Measurements from ENCODE around the gene LHX3. TPM values are rescaled to one million over a fixed set of nuclear protein-coding genes. Genes with fewer than 3 reads are reported as not detected.
"Not testable (repeated sequence)": the region's sequence is repeated elsewhere in the genome, so short reads cannot be mapped to it uniquely, and the experiment has no call there.

LHX3 gene
- total RNA-seq, 5 donors from 2014 or later (not counting 1 experiment from before 2014, with no cell fraction given), result 0.13 to 0.42 TPM; not detected in 3

GRCh38 chr9:136152931-136153330 lies 52.0 kb downstream of the LHX3 start:
- Mint-ChIP-seq H3K9me3 (no peaks in the 10 kb centered on the region), H3K4me1 (no peaks in the 10 kb centered on the region), H3K4me3 (no peak overlapping the region), H3K36me3 (no peaks in the 10 kb centered on the region), H3K27ac (no peak overlapping the region), H3K27me3 (peaks cover 6 to 12% of the 10 kb centered on the region in 2 donors)
- 91% methylated on average over 11 of the region's 12 CpGs for WGBS (ENCODE audit: insufficient coverage)
- Histone ChIP-seq H3K27ac (ENCODE audit: low read length) (no peak overlapping the region), H3K4me3 (ENCODE audit: control insufficient read depth in 1 of 2, extremely low read depth in 1 of 2, low read length in 1 of 2) (no peak overlapping the region), H3K27me3 (replicated peaks in 1 of 2; ENCODE audit: control insufficient read depth in 2 of 2, extremely low read depth in 1 of 2, insufficient read depth in 2 of 2, low read length in 1 of 2) (peaks cover 0 to 35% of the 10 kb centered on the region in 2 experiments), H3K36me3 (ENCODE audit: control insufficient read depth in 2 of 2, extremely low read depth in 1 of 2, insufficient read depth in 1 of 2, low read length in 1 of 2) (no peaks in the 10 kb centered on the region), H3K9me3 (no peaks in the 10 kb centered on the region), H3K4me1 (ENCODE audit: control insufficient read depth in 1 of 2, extremely low read depth in 1 of 2, insufficient read depth in 2 of 2, low read length in 2 of 2) (no peaks in the 10 kb centered on the region)
- ChIA-PET CTCF (no interaction called here), POLR2A (no interaction called here)
- ATAC-seq (replicated peaks in 1 of 4) (no peak), DNase-seq (no peak)

GRCh38 chr9:136152543-136152866 lies 52.4 kb downstream of the LHX3 start:
- Histone ChIP-seq H3K27me3 (replicated peaks in 1 of 2; ENCODE audit: control insufficient read depth in 2 of 2, extremely low read depth in 1 of 2, insufficient read depth in 2 of 2, low read length in 1 of 2) (peaks cover 0 to 37% of the 10 kb centered on the region in 2 experiments), H3K36me3 (ENCODE audit: control insufficient read depth in 2 of 2, extremely low read depth in 1 of 2, insufficient read depth in 1 of 2, low read length in 1 of 2) (no peaks in the 10 kb centered on the region), H3K4me3 (ENCODE audit: control insufficient read depth in 1 of 2, extremely low read depth in 1 of 2, low read length in 1 of 2) (no peak overlapping the region), H3K27ac (ENCODE audit: low read length) (no peak overlapping the region), H3K4me1 (ENCODE audit: control insufficient read depth in 1 of 2, extremely low read depth in 1 of 2, insufficient read depth in 2 of 2, low read length in 2 of 2) (no peaks in the 10 kb centered on the region), H3K9me3 (no peaks in the 10 kb centered on the region)
- Mint-ChIP-seq H3K9me3 (no peaks in the 10 kb centered on the region), H3K27me3 (peaks cover 6 to 12% of the 10 kb centered on the region in 2 donors), H3K27ac (no peak overlapping the region), H3K4me3 (no peak overlapping the region), H3K4me1 (no peaks in the 10 kb centered on the region), H3K36me3 (no peaks in the 10 kb centered on the region)
- CTCF ChIA-PET, result no interaction called here
- DNase-seq (no peak), ATAC-seq (replicated peaks in 1 of 4) (no peak)
- POLR2A ChIA-PET, result no interaction called here
- 77% methylated on average over 4 of the region's 4 CpGs for WGBS (ENCODE audit: insufficient coverage)

- ATAC-seq (replicated peaks in 1 of 4), result no peak
- Histone ChIP-seq H3K36me3 (ENCODE audit: control insufficient read depth in 2 of 2, extremely low read depth in 1 of 2, insufficient read depth in 1 of 2, low read length in 1 of 2) (no peaks in the 10 kb centered on the region), H3K27me3 (replicated peaks in 1 of 2; ENCODE audit: control insufficient read depth in 2 of 2, extremely low read depth in 1 of 2, insufficient read depth in 2 of 2, low read length in 1 of 2) (peaks cover 0 to 42% of the 10 kb centered on the region in 2 experiments), H3K4me3 (ENCODE audit: control insufficient read depth in 1 of 2, extremely low read depth in 1 of 2, low read length in 1 of 2) (no peak overlapping the region), H3K9me3 (no peaks in the 10 kb centered on the region), H3K4me1 (ENCODE audit: control insufficient read depth in 1 of 2, extremely low read depth in 1 of 2, insufficient read depth in 2 of 2, low read length in 2 of 2) (no peaks in the 10 kb centered on the region), H3K27ac (ENCODE audit: low read length) (no peak overlapping the region)
- no peaks in the 10 kb centered on the region for H3K9me3 Mint-ChIP-seq
- ChIA-PET CTCF (no interaction called here), POLR2A (no interaction called here)
- 93% methylated on average over 27 of the region's 27 CpGs for WGBS (ENCODE audit: insufficient coverage)
- no peak overlapping the region for H3K27ac Mint-ChIP-seq
- H3K4me1 Mint-ChIP-seq, result no peaks in the 10 kb centered on the region
- H3K4me3 Mint-ChIP-seq, result no peak overlapping the region
- H3K36me3 Mint-ChIP-seq, result no peaks in the 10 kb centered on the region
- no peak for DNase-seq
- H3K27me3 Mint-ChIP-seq, result peaks cover 6 to 11% of the 10 kb centered on the region in 2 donors
Observed at GRCh38 chr9:136151848-136152542, 52.9 kb downstream of the LHX3 start.

- Mint-ChIP-seq H3K9me3 (no peaks in the 10 kb centered on the region), H3K27me3 (peaks cover 6 to 13% of the 10 kb centered on the region in 2 donors), H3K36me3 (no peaks in the 10 kb centered on the region), H3K27ac (no peak overlapping the region), H3K4me1 (no peaks in the 10 kb centered on the region), H3K4me3 (no peak overlapping the region)
- Histone ChIP-seq H3K27ac (ENCODE audit: low read length) (no peak overlapping the region), H3K27me3 (replicated peaks in 1 of 2; ENCODE audit: control insufficient read depth in 2 of 2, extremely low read depth in 1 of 2, insufficient read depth in 2 of 2, low read length in 1 of 2) (peaks cover 0 to 47% of the 10 kb centered on the region in 2 experiments), H3K9me3 (no peaks in the 10 kb centered on the region), H3K4me3 (ENCODE audit: control insufficient read depth in 1 of 2, extremely low read depth in 1 of 2, low read length in 1 of 2) (no peak overlapping the region), H3K36me3 (ENCODE audit: control insufficient read depth in 2 of 2, extremely low read depth in 1 of 2, insufficient read depth in 1 of 2, low read length in 1 of 2) (no peaks in the 10 kb centered on the region), H3K4me1 (ENCODE audit: control insufficient read depth in 1 of 2, extremely low read depth in 1 of 2, insufficient read depth in 2 of 2, low read length in 2 of 2) (no peaks in the 10 kb centered on the region)
- DNase-seq (no peak), ATAC-seq (replicated peaks in 1 of 4) (no peak)
- POLR2A ChIA-PET, result no interaction called here
- CTCF ChIA-PET, result no interaction called here
- 63% methylated on average over 19 of the region's 25 CpGs for WGBS (ENCODE audit: insufficient coverage)
Observed at GRCh38 chr9:136151214-136151804, 53.6 kb downstream of the LHX3 start.

- H3K4me1 Mint-ChIP-seq; ATAC-seq (replicated peaks in 1 of 4); DNase-seq; H3K9me3 ChIP-seq; H3K27ac ChIP-seq (ENCODE audit: low read length); H3K4me3 Mint-ChIP-seq; H3K27ac Mint-ChIP-seq; H3K36me3 Mint-ChIP-seq; H3K4me1 ChIP-seq (ENCODE audit: control insufficient read depth in 1 of 2, extremely low read depth in 1 of 2, insufficient read depth in 2 of 2, low read length in 2 of 2); POLR2A ChIA-PET; CTCF ChIA-PET; H3K36me3 ChIP-seq (ENCODE audit: control insufficient read depth in 2 of 2, extremely low read depth in 1 of 2, insufficient read depth in 1 of 2, low read length in 1 of 2); H3K9me3 Mint-ChIP-seq; H3K4me3 ChIP-seq (ENCODE audit: control insufficient read depth in 1 of 2, extremely low read depth in 1 of 2, low read length in 1 of 2): not testable (repeated sequence)
- 83% methylated on average over 7 of the region's 7 CpGs for WGBS (ENCODE audit: insufficient coverage)
- peaks cover 11 to 19% of the 10 kb centered on the region in 2 donors for H3K27me3 Mint-ChIP-seq
- H3K27me3 ChIP-seq (replicated peaks in 1 of 2; ENCODE audit: control insufficient read depth in 2 of 2, extremely low read depth in 1 of 2, insufficient read depth in 2 of 2, low read length in 1 of 2), result peaks cover 0 to 47% of the 10 kb centered on the region in 2 experiments
Observed at GRCh38 chr9:136150664-136151213, 54.2 kb downstream of the LHX3 start.

DNA sequence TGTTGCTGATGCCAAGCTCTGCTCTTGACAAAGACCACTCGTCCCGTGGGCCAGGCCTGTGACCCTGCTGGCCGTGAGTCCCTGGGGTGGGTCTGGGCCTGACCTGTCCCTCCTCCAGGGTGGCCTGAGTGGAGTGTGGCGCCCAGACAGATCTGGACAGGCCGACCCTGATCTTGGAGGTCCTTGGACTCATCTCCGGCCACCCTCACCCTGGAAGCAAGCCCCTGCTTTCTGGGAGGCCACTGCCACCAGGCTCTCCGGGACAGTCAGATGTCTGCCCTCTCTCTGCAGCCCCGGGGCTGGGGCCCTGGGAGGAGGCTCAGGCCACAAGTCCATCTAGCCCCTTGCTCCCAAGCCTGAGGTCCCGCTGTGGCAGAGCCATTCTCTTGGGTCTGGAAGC lies 55.1 kb downstream of the LHX3 start:
- peaks cover 0 to 47% of the 10 kb centered on the region in 2 experiments for H3K27me3 ChIP-seq (replicated peaks in 1 of 2; ENCODE audit: control insufficient read depth in 2 of 2, extremely low read depth in 1 of 2, insufficient read depth in 2 of 2, low read length in 1 of 2)
- no peak overlapping the region for H3K27ac ChIP-seq (ENCODE audit: low read length)
- H3K9me3 Mint-ChIP-seq, result no peaks in the 10 kb centered on the region
- peaks cover 7 to 18% of the 10 kb centered on the region in 2 donors for H3K27me3 Mint-ChIP-seq
- H3K36me3 Mint-ChIP-seq, result no peaks in the 10 kb centered on the region
- H3K9me3 ChIP-seq, result no peaks in the 10 kb centered on the region
- ChIA-PET CTCF (no interaction called here), POLR2A (no interaction called here)
- H3K27ac Mint-ChIP-seq, result no peak overlapping the region
- no peaks in the 10 kb centered on the region for H3K4me1 Mint-ChIP-seq
- DNase-seq (no peak), ATAC-seq (replicated peaks in 1 of 4) (no peak)
- H3K36me3 ChIP-seq (ENCODE audit: control insufficient read depth in 2 of 2, extremely low read depth in 1 of 2, insufficient read depth in 1 of 2, low read length in 1 of 2), result no peaks in the 10 kb centered on the region
- WGBS (ENCODE audit: insufficient coverage), result 74% methylated on average over 7 of the region's 9 CpGs
- H3K4me3 Mint-ChIP-seq, result no peak overlapping the region
- H3K4me1 ChIP-seq (ENCODE audit: control insufficient read depth in 1 of 2, extremely low read depth in 1 of 2, insufficient read depth in 2 of 2, low read length in 2 of 2), result no peaks in the 10 kb centered on the region
- H3K4me3 ChIP-seq (ENCODE audit: control insufficient read depth in 1 of 2, extremely low read depth in 1 of 2, low read length in 1 of 2), result no peak overlapping the region

Data from T-cell (primary cell).